Fibroblast of skin of scalp (primary cell): ENCODE data around the gene SPATS2L.
"Not testable (repeated sequence)": the region's sequence is repeated elsewhere in the genome, so short reads cannot be mapped to it uniquely, and the experiment has no call there.

ENCODE experiments used
- DNase-seq: peaks from one replicate; pipeline ENCODE4 v3.0.0-alpha.2; 2013

SPATS2L gene

DNA sequence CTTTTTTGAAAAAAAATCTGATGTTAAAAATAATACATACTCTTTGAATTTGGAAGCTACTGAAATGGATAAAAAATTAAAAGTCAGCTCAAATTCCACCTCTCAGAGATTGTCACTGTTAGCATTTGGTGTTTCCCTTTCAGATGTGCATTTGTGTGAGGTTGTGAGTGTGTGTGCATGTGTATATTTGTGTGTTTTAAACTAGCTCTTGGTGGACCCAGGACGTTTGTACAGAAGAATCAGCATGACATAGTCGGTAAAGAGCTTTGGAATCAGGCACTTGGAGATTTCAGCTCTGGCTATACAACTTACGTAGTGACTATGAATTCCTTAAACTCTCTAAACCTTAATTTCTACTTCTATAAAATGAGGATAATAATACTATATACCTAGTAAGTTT lies 14.5 kb downstream of the SPATS2L start:
- DNase-seq = no peak

DNA sequence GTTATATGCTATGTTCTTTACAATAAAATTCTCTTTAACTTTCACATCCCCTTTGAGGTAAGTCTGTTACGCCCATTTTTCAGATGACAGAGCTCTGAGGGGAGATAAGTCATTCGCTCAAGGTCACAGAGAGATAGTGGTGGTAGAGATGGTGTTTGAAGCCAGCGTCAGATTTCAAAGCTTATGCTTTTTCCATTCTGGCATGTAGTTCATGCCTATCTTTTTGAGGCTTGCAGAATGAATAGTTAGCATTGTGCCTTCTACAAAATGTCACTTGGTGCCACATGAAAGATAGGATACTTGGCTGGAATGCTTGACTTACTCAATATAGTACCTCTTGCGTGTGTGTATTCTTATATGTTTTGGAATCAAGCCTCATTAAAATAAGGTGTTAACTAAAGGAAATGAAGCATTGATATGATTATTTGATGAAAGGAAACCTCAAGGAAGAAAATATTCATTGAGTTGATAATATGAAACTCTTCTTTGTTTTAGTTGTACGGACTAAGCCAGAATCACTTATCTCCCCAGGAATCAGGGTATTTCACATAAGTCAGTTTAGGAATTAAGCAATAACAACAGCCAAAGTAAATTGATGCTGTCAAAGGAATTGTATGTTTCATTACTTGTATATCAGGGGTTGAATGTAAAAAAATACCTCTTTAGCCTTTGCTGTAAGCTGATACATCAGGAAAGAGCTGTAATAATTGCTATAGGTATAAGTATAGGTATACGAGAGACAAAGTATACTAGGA lies 15.5 kb downstream of the SPATS2L start:
- DNase-seq = no peak

DNA sequence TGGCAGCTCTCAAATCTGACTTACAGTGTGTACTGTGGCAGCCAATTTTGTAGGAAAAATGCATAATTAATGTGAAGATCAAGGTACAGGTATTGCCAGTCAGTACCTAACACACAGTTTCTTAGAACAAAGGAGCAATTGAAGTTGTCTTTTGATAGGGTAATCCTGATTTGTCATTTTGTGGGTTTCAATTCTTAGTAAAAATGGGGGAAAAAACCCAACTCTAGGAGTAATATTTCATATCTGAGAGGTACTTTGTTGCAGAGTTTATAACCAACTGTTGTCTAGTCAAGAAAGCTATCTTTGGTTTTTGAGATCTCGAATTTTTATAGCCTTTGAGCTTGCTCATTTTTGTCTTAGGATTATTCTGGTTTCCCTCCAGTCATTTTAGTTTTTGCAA lies 16.1 kb downstream of the SPATS2L start:
- no peak for DNase-seq

DNA sequence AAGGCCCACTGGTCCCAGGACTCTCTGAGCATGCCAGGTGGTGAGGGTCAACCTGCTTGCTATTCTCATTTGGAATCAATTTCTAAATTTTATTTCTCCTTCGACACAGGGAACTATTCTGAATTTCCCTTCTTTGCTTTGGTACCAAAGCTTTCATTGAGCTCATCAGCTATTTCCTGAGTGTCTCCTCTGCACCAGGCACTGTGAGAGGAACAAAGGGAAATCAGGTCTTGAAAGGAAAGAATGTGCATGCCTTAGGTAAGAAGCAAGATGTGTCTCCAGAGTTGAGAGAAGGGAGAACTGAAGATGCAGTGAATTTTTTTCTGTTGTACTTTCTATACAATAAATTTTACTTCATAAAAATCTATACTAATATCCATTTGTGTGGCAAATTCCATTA lies 17.9 kb downstream of the SPATS2L start:
- DNase-seq = no peak

DNA sequence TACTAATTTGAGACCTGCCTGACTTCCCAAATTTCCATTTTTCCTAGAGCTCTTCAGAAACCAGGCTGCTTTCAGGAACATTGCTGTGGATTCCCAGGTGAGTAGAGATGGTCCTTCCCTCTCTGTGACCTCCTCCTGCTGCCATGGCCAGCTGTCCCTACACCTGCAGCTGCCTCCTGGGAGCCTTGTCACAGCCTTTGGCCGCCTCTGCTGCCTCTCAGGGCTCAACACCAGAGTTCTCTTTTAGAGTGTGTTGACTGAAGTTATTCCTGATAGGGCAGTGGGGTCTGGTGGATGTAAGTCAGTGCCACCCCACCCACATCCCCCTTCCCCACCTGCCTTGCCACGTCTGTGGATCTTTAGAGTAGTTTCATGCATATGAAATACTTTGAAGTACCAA lies 22.9 kb downstream of the SPATS2L start:
- DNase-seq = no peak

DNA sequence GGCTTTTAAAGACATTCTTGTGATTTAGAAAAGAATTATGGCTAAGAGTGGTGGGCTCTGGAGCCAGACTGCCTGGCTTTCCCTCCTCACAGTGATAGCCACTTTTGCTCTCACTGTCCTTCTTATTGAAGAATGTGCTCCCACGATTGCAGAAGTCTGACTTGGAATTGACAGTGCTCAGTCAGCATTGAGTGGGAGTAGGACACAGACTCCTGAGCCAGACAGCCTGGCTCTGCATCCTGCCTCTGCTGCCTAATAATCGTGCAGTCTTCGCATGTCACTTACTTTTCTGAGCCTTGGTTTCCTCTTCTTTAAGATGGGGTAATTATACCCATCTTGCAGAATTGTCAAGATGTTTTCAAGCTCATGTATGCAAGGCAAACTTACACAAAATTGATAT lies 23.3 kb downstream of the SPATS2L start:
- no peak for DNase-seq

DNA sequence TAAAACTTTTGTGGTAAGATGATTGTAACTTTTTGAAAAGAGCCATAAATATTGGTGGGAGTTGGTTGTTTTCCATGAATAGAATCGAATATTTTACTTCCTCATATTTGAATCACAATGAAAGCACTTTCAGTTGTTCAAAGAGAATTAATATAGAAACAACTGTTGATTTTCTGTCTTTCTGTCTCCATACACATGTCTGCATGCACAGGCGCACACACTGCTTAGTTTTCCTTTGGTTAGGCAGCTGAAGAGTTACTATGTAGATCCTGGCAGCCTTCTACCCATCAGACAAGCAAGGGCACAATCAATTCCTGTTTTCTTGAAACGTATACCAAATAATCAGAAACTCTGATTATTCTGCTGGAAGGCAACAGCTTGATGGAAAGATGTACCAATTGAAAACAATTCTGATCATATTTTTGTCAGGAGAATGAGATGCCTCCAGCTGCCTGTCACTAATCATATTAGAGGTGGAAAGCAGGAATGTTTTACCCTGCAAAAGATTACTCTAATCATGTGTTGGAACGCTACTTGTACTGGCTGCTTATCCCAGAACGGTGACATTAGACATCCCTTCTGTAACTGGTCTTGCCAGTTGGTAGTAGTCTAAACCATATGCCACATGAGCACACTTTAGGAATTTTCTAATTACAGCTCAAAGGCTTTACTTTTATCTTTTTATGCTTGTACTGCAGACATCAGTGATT lies 24.0 kb downstream of the SPATS2L start:
- no peak for DNase-seq

DNA sequence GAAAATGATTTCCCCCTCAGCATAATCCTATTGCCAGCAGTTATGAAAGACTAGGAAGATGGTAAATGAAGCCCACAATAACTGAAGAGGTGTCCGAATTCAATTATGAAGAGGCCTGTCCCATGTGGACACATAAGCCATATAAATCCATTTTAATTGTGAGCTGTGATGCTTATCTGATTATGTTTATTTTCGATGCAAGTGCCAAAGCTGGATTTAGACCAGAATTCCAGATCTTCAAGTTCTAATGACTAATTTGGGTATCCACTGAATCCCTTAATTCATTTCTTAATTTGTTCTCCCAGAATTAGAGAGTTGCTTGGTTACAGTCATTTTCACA lies 24.5 kb downstream of the SPATS2L start:
- DNase-seq = no peak

DNA sequence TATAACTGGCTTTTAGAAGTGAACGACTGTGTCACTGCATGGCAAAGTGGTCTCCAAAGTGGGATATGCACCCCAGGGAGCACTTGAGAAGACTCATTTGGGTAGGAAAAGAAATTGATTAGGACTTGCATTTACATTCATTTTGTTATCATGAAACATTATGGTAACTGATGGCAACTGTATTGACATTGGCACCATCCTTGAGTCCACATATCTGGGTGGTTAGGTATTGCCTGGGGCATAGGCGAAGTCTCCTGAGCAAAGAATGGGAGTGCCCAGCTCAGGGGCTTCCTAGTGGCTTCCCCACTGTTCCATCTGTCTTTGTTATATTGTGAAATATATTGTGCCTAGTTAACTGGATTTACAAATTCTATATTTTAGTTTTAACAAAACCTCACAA lies 29.2 kb downstream of the SPATS2L start:
- DNase-seq = no peak

DNA sequence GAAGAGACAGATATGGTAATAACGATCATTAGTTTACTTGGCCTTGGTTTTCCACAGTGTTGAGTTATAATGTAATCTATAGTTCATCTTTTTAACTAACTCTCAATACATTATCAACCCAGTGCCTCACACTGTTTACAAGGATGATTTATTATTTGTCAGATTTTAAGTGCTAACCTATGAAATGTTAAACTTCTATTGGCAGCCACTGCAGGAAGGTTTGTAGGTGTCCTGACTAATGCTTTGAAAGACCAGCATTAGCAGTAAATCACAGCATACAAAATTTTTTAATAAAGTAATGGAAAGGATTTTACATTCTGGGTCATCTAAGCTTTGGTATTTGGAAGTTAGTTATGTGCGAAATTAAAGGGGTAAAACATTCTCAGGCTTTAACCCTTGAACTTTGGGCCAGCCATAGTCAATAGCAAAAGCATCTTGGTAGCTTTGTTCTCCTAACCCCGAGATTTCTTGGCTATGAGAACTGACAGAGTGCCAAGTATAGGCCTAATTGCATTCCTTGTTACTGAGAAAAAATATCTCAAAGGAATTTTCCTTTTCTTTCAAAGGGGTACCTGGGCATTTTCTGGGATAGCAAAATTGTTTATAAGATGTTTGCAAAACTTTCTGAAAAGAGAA lies 30.6 kb downstream of the SPATS2L start:
- no peak for DNase-seq

DNA sequence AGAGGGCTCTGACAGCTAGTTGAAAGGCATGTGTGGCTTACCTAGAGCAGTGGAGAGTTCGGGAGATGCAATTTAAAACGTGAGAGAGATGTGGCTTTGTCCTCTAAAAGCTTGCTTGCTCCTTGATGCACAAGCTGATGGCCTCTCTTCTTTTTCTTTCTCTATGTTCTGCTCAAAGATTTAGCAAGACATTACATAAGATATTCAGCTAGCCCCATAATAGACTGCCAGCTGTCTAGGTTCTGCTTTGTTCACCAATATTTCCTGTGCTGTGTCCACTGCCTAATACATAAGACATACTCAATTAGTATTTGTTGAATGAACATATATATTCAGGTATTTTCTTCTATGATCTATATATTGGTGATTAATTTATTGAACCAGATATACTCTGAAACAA lies 31.1 kb downstream of the SPATS2L start:
- DNase-seq = no peak

DNA sequence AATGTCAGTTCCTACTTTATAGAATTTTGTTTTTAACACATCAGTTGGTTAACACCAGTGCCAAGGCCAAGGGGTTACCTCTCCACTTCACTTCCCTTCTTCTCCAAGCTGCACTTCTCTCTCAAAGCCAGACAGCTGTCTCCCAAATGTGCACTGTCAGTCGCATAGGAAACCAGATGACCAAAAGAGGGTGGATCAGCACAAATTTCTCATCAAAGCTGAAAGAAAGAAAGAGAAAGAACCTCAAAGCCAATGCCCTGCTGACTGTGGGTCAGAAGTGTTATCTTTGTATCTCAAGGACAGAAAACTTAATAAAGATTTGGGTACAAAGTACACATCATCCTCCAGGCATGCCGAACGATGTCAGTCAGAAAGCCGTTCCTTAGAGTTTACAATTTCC lies 32.2 kb downstream of the SPATS2L start:
- DNase-seq = no peak

DNA sequence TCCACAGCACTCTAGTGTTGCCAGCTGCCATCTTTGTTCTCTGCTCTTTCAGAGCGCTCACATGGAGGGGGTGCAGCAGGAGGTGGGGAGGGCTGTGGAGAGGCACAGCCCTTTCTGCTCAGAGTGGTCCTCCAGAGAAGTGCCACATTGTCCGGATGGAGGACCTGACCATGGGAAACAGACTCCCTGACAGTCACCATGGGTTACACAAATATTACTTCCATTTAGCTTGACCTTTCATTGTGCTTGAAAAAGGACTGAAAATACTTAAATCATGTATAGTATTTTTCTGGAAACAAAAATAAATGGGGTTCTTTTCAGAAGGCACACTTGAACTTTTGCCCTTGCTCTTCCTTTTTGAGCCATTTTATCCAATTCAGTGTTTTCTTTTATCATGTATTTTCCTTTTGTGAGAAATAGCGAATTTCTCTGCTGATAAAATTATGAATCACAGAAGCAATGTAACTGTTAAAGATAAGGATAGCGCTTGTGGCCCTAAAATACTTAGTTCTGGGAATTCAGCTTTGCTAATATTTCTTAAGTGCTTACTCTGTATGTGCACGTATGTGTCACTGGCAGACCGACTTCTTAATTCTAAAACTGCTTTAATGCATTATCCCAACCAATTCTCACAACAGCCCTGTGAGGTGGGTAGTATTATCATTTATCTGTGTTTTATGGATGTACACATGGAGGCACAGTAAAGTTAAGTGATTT lies 34.2 kb downstream of the SPATS2L start:
- DNase-seq = no peak

DNA sequence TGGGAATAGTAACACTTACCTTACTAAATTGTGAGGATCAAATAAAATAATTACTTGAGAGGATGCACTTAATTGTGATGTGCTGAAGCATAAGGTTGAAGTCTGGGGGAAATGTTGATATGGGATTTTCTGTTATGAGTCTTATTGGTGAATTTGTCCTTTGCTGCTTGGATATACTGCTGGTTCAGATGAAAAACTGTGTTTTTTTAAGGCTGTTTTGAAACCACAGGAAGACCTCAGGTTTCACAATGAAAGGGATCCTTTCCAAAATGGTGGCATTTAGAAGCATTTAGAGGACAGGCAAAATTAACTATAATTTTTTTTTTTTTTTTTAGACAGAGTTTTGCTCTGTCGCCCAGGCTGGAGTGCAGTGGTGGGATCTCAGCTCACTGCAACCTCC lies 34.9 kb downstream of the SPATS2L start:
- no peak for DNase-seq

DNA sequence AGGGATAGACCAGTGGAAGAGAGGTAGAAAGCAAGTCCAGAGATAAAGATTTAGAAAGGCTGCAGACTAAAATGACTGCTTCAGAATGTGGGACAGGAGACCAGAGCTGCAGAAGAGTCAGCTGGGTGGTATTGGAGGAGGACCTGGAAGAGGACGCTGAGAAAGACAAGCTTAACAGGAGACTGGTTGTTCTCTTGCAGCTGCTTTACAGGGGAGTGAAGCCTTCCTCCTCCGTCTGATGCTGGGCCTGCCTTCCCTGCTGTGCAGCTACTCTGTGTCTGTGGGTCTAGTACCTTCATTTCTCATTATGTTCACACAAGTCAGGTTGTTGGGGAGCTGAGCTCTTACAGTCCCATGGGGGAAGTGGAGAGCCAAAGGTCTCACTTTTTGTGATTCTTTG lies 35.7 kb downstream of the SPATS2L start:
- DNase-seq = no peak

DNA sequence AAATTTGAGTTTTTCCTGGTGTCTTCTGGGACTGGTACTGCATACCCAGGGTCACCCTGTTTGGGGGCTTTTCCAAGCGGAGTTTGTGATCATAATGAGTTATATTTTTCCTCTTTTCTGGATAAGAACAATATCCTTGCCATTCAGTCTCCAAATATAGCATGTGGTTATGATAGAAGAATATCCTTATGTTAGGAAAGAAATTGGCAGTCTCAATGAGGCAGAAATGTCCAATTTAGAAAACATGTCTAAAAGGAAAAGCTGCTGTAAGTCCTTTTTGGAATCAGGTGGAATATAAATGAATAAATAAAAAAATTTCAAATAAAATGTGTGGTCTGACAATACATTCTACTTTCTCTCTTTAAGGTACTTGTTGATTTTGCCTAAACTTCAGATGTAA lies 36.2 kb downstream of the SPATS2L start:
- DNase-seq = no peak

DNA sequence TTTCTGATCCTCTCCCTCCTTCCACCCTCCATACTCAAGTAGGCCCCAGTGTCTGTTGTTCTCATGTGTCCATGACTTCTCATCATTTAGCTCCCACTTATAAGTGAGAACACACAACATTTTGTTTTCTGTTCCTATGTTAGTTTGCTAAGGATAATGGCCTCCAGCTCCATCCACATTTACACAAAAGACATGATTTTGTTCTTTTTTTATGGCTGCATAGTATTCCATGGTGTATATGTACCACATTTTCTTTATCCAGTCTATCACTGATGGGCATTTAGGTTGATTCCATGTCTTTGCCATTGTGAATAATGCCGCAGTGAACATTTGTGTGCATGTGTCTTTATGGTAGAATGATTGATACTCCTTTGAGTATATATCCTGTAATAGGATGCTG lies 37.7 kb downstream of the SPATS2L start:
- DNase-seq = not testable (repeated sequence)

DNA sequence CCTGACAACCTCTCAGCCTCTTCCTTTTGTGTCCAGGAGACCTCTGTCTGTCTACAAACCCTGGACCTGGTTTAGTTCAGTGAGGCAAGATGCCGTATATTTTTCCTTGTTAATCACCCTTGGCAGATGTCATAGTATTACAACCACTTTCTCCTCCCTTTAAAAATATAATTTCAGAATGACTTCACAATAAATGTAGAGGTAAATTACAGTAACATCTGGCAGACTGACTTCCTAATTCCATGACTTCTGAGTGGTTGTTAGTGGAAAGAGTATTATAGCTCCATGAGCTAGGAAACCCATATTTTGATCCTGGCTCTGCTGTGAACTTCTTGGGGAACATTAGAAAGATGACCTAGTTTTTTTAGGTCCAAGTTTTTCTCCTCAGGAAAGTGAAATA lies 39.5 kb downstream of the SPATS2L start:
- DNase-seq = no peak

DNA sequence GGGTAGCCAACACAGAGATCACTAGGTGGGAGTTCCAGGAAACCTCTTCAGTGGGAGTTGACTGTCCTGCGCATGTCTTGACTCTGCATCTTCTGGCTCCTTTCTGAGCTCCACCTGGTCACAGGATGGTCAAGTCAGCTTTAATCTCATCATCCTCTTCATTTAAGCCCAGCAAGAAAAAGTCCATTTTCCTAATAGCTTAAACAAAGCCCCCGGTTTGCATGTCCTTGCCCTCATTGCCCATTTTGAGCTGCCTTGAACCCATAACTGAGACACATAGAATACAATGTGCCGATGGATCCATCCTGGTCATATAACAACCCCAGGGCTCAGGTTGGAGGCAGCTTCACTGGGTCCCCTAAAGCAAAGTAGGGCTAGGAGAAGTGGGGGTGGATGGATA lies 40.8 kb downstream of the SPATS2L start:
- DNase-seq = no peak

DNA sequence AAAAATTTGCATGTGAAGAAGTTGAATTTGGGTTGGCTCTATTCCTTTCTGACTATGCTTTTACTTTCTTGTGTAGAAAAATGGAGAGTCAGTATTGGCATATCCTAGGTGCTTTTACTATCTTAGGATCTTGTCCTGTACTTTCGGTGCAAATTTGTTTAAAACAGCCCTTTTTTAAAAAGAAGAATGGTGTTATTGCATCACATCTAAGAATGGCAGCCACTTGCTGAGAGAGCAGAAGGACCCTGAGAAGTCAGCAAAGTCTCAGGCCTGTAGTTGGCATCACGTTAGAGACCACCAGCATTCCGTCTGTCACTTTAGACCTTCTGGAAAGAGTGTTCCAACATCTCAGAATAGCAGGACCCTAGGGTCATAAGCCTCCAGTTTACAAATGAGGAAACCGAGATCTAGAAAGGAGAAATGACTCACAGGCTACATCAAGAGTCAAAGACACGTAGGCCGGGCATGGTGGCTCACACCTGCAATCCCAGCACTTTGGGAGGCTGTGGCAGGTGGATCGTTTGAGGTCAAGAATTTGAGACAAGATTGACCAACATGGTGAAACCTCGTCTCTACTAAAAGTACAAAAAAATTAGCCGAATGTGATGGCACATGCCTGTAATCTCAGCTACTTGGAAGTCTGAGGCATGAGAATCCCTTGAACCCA lies 42.5 kb downstream of the SPATS2L start:
- DNase-seq = no peak

DNA sequence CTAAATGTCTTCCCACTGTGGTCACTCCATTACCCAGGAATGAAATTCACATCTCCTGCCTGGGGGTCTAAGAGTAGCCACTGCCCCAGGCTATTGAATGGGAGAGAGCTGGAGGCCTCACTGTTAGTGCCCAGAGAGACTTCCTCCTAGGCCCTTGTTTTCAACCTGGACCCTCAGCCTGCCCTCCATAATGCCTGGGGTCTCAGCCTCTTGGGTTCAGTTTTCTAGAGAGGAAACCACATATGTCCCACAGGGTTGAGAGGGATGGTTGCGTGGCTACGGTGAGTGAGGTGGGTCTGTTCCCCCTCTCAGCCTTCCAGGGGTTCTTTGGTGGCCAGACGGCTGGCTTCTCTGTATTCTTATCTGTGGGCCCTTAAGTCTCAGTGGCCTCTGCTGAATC lies 43.4 kb downstream of the SPATS2L start:
- DNase-seq = no peak

DNA sequence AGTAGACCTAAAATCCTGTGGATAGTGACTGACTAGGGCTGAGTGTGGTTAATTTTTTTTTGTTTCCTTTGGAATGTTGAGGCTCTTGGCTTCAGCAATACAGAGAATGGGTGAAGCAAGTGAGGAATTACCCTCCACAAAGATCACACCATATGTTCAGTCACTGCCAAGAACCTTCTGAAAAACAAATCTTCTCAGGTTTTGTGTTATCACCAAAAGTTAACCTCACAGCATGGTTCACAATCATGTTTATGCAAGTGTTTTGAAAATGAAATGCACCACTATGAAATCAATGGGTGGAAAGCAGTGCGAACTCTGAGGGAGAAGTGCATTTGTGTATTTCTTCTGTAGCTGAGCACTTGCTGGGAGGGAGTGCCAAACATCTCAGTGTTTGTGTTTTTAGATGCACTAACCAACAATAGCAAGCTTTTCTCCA lies 44.4 kb downstream of the SPATS2L start:
- DNase-seq = peak; percentile 71

DNA sequence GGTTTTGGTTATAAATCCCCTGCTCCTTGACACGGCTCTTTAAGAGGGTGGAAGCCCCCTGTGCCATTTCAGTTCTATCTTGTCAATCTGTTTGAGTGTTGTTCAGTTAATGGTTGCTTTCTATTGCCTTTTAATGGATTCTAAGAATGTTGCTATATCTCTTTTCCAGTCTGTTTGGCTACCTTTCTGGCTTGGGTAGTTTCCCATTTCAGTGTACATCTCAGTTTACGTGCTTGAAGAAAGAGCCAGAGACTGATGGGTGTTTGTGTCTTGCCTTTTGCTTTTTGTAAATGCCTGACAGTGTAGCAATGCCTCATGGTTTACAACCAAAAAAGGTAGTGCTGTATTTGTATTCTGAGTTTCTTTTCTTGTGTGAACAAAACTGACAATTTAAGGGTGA lies 45.3 kb downstream of the SPATS2L start:
- no peak for DNase-seq
